ENCODE data around the gene SLC66A2.

Gene SLC66A2

GRCh38 chr18:79917853-79918614 lies 33.4 kb downstream of the SLC66A2 start:
- no peak overlapping the region for H3K4me2 ChIP-seq (ENCODE audit: low read length)
- H3K4me3 ChIP-seq (ENCODE audit: low read depth, low read length), result no peak overlapping the region
- H3K27me3 ChIP-seq (ENCODE audit: control insufficient read depth, insufficient read depth, low read length), result no peaks in the 10 kb centered on the region
- no peak overlapping the region for H3K9ac ChIP-seq
- H3K9me3 ChIP-seq (ENCODE audit: control insufficient read depth, low read length), result no peaks in the 10 kb centered on the region
- peaks cover 51% of the 10 kb centered on the region for H3K79me2 ChIP-seq
- no peaks in the 10 kb centered on the region for H3K4me1 ChIP-seq
- no peak for TF ChIP-seq CTCF (IDR thresholded peaks at IDR 0.05)
- H2AFZ ChIP-seq, result no peak overlapping the region
- H3K36me3 ChIP-seq (ENCODE audit: control insufficient read depth, insufficient read depth, low read length), result no peaks in the 10 kb centered on the region
- no peak overlapping the region for H3K27ac ChIP-seq

DNA sequence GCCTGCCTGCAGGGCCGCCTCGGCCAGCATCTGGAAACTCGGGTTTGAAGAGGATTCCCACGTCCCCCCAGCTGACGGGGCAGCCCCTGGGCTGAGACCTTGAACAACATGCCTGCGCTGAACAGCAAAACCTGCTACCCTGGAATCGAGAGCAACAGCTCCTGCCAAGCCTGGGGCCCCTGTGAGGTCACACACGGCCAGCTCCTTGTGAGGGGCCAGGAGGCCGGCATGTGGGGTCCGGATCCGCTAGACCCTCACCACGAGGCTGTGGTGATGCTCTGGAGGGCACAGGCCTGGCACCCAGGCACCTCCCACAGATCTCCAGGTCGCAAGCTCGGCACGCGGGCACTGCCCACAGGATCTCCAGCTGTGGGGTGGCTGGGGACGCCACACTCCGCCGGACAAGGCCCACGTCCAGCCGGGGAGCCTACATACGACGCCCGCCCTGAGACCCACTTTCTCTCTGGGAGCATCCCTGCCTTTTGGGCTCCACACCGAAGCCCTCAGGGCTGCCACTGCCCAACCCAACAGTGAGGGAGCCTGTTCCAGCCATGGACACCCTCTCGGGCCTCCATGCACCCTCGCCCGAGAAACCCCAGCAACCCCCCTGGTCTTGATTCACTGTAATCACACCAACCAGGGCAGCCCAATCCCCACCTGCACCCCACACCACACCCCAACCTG lies 34.1 kb downstream of the SLC66A2 start:
- Histone ChIP-seq H3K27ac (no peak overlapping the region), H3K4me1 (no peaks in the 10 kb centered on the region), H3K36me3 (ENCODE audit: control insufficient read depth, insufficient read depth, low read length) (no peaks in the 10 kb centered on the region), H3K27me3 (ENCODE audit: control insufficient read depth, insufficient read depth, low read length) (no peaks in the 10 kb centered on the region), H3K79me2 (peaks cover 51% of the 10 kb centered on the region), H3K9ac (no peak overlapping the region), H3K4me3 (ENCODE audit: low read depth, low read length) (no peak overlapping the region), H3K4me2 (ENCODE audit: low read length) (no peak overlapping the region), H2AFZ (no peak overlapping the region), H3K9me3 (ENCODE audit: control insufficient read depth, low read length) (no peaks in the 10 kb centered on the region)
- no peak for TF ChIP-seq CTCF (IDR thresholded peaks at IDR 0.05)

- no peaks in the 10 kb centered on the region for H3K9me3 ChIP-seq (ENCODE audit: control insufficient read depth, low read length)
- TF ChIP-seq CTCF (IDR thresholded peaks at IDR 0.05), result no peak
Measured at GRCh38 chr18:79916546-79917168, 34.8 kb downstream of the SLC66A2 start.

DNA sequence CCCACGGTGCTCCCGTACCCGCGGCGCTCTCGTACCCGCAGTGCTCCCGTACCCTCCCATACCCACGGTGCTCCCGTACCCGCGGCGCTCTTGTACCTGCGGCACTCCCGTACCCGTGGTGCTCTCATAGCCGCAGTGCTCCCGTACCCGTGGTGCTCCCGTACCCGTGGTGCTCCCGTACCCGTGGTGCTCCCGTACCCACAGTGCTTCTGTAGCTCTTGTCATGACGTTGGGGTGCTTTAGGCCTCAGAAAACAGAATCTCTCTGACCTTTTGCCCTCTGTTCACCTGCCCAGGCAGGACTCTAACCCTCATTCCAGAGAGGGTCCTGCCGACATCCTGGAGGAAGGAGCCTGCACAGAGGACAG lies 35.3 kb downstream of the SLC66A2 start:
- H3K9ac ChIP-seq, result no peak overlapping the region
- no peak overlapping the region for H2AFZ ChIP-seq
- no peak overlapping the region for H3K4me3 ChIP-seq (ENCODE audit: low read depth, low read length)
- no peak overlapping the region for H3K27ac ChIP-seq
- no peak for TF ChIP-seq CTCF (IDR thresholded peaks at IDR 0.05)
- H3K4me1 ChIP-seq, result no peaks in the 10 kb centered on the region
- H3K27me3 ChIP-seq (ENCODE audit: control insufficient read depth, insufficient read depth, low read length), result no peaks in the 10 kb centered on the region
- no peak overlapping the region for H3K4me2 ChIP-seq (ENCODE audit: low read length)
- no peaks in the 10 kb centered on the region for H3K9me3 ChIP-seq (ENCODE audit: control insufficient read depth, low read length)
- no peaks in the 10 kb centered on the region for H3K36me3 ChIP-seq (ENCODE audit: control insufficient read depth, insufficient read depth, low read length)
- peaks cover 51% of the 10 kb centered on the region for H3K79me2 ChIP-seq

More at GRCh38 chr18:79916546-79917168, 34.8 kb downstream of the SLC66A2 start:
- Histone ChIP-seq H3K4me2 (ENCODE audit: low read length) (no peak overlapping the region), H3K4me1 (no peaks in the 10 kb centered on the region), H3K4me3 (ENCODE audit: low read depth, low read length) (no peak overlapping the region), H2AFZ (no peak overlapping the region), H3K27ac (no peak overlapping the region), H3K27me3 (ENCODE audit: control insufficient read depth, insufficient read depth, low read length) (no peaks in the 10 kb centered on the region), H3K9ac (no peak overlapping the region), H3K36me3 (ENCODE audit: control insufficient read depth, insufficient read depth, low read length) (no peaks in the 10 kb centered on the region), H3K79me2 (peaks cover 51% of the 10 kb centered on the region)

All from parathyroid adenoma (tissue), 2 donors.